Trophoblast cell (in vitro differentiated cells and primary cell): ENCODE measurements around the gene CSE1L.

Experiments used
- DNase-seq, 2 donors: peaks; one replicate each; pipeline ENCODE4 v3.0.0-alpha.2; 2016
- H2AFZ ChIP-seq: 2 replicates; pipeline ENCODE4 v1.6.1; 2013; ENCODE audit warnings: low read length, moderate library complexity, mild to moderate bottlenecking; ENCODE audit not compliant: insufficient read depth, poor library complexity
- H2AK5ac ChIP-seq: 2 replicates; pipeline ENCODE4 v1.6.1; 2013; ENCODE audit warnings: mild to moderate bottlenecking, low read length
- H2BK120ac ChIP-seq: 2 replicates; pipeline ENCODE4 v1.6.1; 2013; ENCODE audit warnings: low read length, mild to moderate bottlenecking, moderate library complexity; ENCODE audit not compliant: insufficient read depth, poor library complexity
- H2BK12ac ChIP-seq: 2 replicates; pipeline ENCODE4 v1.6.1; 2013; ENCODE audit warnings: mild to moderate bottlenecking, low read length, moderate library complexity
- H2BK5ac ChIP-seq: 2 replicates; pipeline ENCODE4 v1.6.1; 2013; ENCODE audit warnings: low read length, low read depth, moderate library complexity, mild to moderate bottlenecking; ENCODE audit not compliant: poor library complexity
- H3K14ac ChIP-seq: 2 replicates; pipeline ENCODE4 v1.6.1; 2013; ENCODE audit warnings: mild to moderate bottlenecking, low read length
- H3K18ac ChIP-seq: 2 replicates; pipeline ENCODE4 v1.6.1; 2013; ENCODE audit warnings: mild to moderate bottlenecking, low read length
- H3K23ac ChIP-seq: 2 replicates; pipeline ENCODE4 v1.6.1; 2013; ENCODE audit warnings: low read length
- H3K27ac ChIP-seq: 2 replicates; pipeline ENCODE4 v1.5.1; 2013; ENCODE audit warnings: low read depth, mild to moderate bottlenecking, inconsistent platforms, low read length, moderate library complexity
- H3K27me3 ChIP-seq: 2 replicates; pipeline ENCODE4 v1.6.1; 2013; ENCODE audit warnings: inconsistent platforms, mild to moderate bottlenecking, low read length, moderate library complexity; ENCODE audit not compliant: insufficient read depth
- H3K36me3 ChIP-seq, 2 experiments: 1 replicate in 1 of 2; 2 replicates in 1 of 2; pipeline ENCODE4 v1.6.1; 2013; ENCODE audit warnings: low read length in 2 of 2, mild to moderate bottlenecking in 2 of 2, moderate library complexity in 1 of 2; ENCODE audit not compliant: insufficient read depth in 2 of 2, control insufficient read depth in 1 of 2
- H3K4ac ChIP-seq: 2 replicates; pipeline ENCODE4 v1.6.1; 2013; ENCODE audit warnings: low read depth, mild to moderate bottlenecking, low read length, moderate library complexity
- H3K4me1 ChIP-seq, 2 experiments: 1 replicate in 1 of 2; 2 replicates in 1 of 2; pipeline ENCODE4 v1.6.1; 2013; ENCODE audit warnings: low read length in 2 of 2, mild to moderate bottlenecking in 2 of 2, moderate library complexity in 1 of 2; ENCODE audit not compliant: insufficient read depth in 2 of 2, control insufficient read depth in 1 of 2
- H3K4me2 ChIP-seq: 2 replicates; pipeline ENCODE4 v1.6.1; 2013; ENCODE audit warnings: inconsistent platforms, mild to moderate bottlenecking, low read length, moderate library complexity
- H3K4me3 ChIP-seq: 2 replicates; pipeline ENCODE4 v1.5.1; 2013; ENCODE audit warnings: mild to moderate bottlenecking, low read depth, low read length, inconsistent platforms
- H3K79me1 ChIP-seq: one replicate; pipeline ENCODE4 v1.6.1; 2013; ENCODE audit warnings: low read length
- H3K79me2 ChIP-seq: 2 replicates; pipeline ENCODE4 v1.6.1; 2013; ENCODE audit warnings: low read length, mild to moderate bottlenecking; ENCODE audit not compliant: control insufficient read depth, insufficient read depth, poor library complexity
- H3K9ac ChIP-seq: 2 replicates; pipeline ENCODE4 v1.6.1; 2013; ENCODE audit warnings: mild to moderate bottlenecking, low read length
- H3K9me3 ChIP-seq: 2 replicates; pipeline ENCODE4 v1.6.1; 2013; ENCODE audit warnings: low read depth, mild to moderate bottlenecking, control low read depth, inconsistent platforms, low read length; ENCODE audit not compliant: insufficient read depth
- H4K12ac ChIP-seq: 2 replicates; pipeline ENCODE4 v1.6.1; 2013; ENCODE audit warnings: low read depth, mild to moderate bottlenecking, low read length, moderate library complexity
- H4K8ac ChIP-seq: 2 replicates; pipeline ENCODE4 v1.6.1; 2013; ENCODE audit warnings: low read depth, mild to moderate bottlenecking, low read length, moderate library complexity
- H4K91ac ChIP-seq: one replicate; pipeline ENCODE4 v1.6.1; 2013; ENCODE audit warnings: low read depth, mild to moderate bottlenecking, low read length, moderate library complexity
- WGBS: extraction: QIAGEN DNeasy Blood & Tissue Kit; methylation state at CpG from one replicate; pipeline ENCODE4 v1.1.7; 2013; ENCODE audit warnings: missing lambda C conversion rate; ENCODE audit not compliant: insufficient read length, insufficient coverage; ENCODE audit errors: extremely low coverage; 5-methylcytosine and 5-hydroxymethylcytosine counted together

CSE1L gene

GRCh38 chr20:49119988-49120387, 73.9 kb downstream of the CSE1L start:
- H4K8ac ChIP-seq: no peak overlapping the region
- no peak overlapping the region for H3K4me3 ChIP-seq
- no CpG with 5 or more reads among the region's 7 CpGs for WGBS
- no peaks in the 10 kb centered on the region for H3K79me2 ChIP-seq
- H4K12ac ChIP-seq: no peak overlapping the region
- H3K18ac ChIP-seq: no peak overlapping the region
- H3K9ac ChIP-seq: no peak overlapping the region
- H2BK12ac ChIP-seq: no peak overlapping the region
- DNase-seq: no peak
- no peak overlapping the region for H2BK120ac ChIP-seq
- no peak overlapping the region for H2AFZ ChIP-seq
- no peak overlapping the region for H3K4ac ChIP-seq
- no peak overlapping the region for H2AK5ac ChIP-seq
- H3K36me3 ChIP-seq: peaks cover 43 to 67% of the 10 kb centered on the region in 2 experiments
- no peak overlapping the region for H3K23ac ChIP-seq
- no peak overlapping the region for H2BK5ac ChIP-seq
- no peaks in the 10 kb centered on the region for H3K27me3 ChIP-seq
- no peaks in the 10 kb centered on the region for H3K4me1 ChIP-seq
- peaks cover 1% of the 10 kb centered on the region for H3K9me3 ChIP-seq
- H3K4me2 ChIP-seq: no peak overlapping the region
- H3K27ac ChIP-seq: no peak overlapping the region
- no peak overlapping the region for H4K91ac ChIP-seq
- H3K79me1 ChIP-seq: no peaks in the 10 kb centered on the region
- no peak overlapping the region for H3K14ac ChIP-seq

DNA sequence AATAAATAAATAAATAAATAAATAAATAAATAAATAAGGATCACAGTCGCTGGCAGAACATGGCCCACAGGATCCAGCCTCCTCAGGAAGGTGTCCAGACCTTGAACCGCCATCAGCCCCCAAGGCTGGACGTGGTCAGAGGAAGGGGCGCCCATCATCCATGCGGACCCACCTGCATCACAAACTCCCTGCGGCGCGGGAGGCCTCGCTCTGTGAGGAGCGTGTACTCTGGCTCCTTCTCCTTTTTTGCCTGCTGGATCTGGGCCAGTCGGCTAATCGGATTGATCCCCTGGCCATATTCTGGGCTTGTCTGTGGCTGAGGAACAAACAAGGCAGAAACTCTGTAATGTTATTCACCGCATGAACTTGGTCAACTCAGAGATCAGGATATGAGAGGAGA, 76.8 kb downstream of the CSE1L start:
- Histone ChIP-seq H2BK12ac (no peak overlapping the region), H4K8ac (no peak overlapping the region), H3K9me3 (peaks cover 1% of the 10 kb centered on the region), H3K9ac (no peak overlapping the region), H3K14ac (no peak overlapping the region), H4K91ac (no peak overlapping the region), H4K12ac (no peak overlapping the region), H3K4me1 (no peaks in the 10 kb centered on the region), H2BK120ac (no peak overlapping the region), H3K23ac (no peak overlapping the region), H3K18ac (no peak overlapping the region), H3K27me3 (no peaks in the 10 kb centered on the region), H3K36me3 (peaks cover 33 to 49% of the 10 kb centered on the region in 2 experiments), H2AK5ac (no peak overlapping the region), H2AFZ (no peak overlapping the region), H3K27ac (no peak overlapping the region), H2BK5ac (no peak overlapping the region), H3K4me3 (no peak overlapping the region), H3K79me1 (no peaks in the 10 kb centered on the region), H3K79me2 (no peaks in the 10 kb centered on the region), H3K4ac (no peak overlapping the region), H3K4me2 (no peak overlapping the region)
- no CpG with 5 or more reads among the region's 13 CpGs for WGBS
- DNase-seq: no peak

GRCh38 chr20:49123982-49124381, 77.9 kb downstream of the CSE1L start:
- H2BK120ac ChIP-seq: no peak overlapping the region
- no peak overlapping the region for H4K8ac ChIP-seq
- no peak overlapping the region for H2AK5ac ChIP-seq
- H3K4me1 ChIP-seq: no peaks in the 10 kb centered on the region
- H2AFZ ChIP-seq: no peak overlapping the region
- no CpG with 5 or more reads among the region's 10 CpGs for WGBS
- H3K79me1 ChIP-seq: no peaks in the 10 kb centered on the region
- no peak overlapping the region for H4K12ac ChIP-seq
- H3K4me2 ChIP-seq: no peak overlapping the region
- H3K79me2 ChIP-seq: no peaks in the 10 kb centered on the region
- no peak overlapping the region for H3K4me3 ChIP-seq
- H3K9me3 ChIP-seq: peaks cover 1% of the 10 kb centered on the region
- no peak overlapping the region for H3K18ac ChIP-seq
- H4K91ac ChIP-seq: no peak overlapping the region
- H2BK5ac ChIP-seq: no peak overlapping the region
- H3K36me3 ChIP-seq: peaks cover 30 to 43% of the 10 kb centered on the region in 2 experiments
- no peak overlapping the region for H3K14ac ChIP-seq
- no peak overlapping the region for H2BK12ac ChIP-seq
- H3K23ac ChIP-seq: no peak overlapping the region
- no peak overlapping the region for H3K4ac ChIP-seq
- no peak overlapping the region for H3K9ac ChIP-seq
- no peak for DNase-seq
- no peaks in the 10 kb centered on the region for H3K27me3 ChIP-seq
- no peak overlapping the region for H3K27ac ChIP-seq

DNA sequence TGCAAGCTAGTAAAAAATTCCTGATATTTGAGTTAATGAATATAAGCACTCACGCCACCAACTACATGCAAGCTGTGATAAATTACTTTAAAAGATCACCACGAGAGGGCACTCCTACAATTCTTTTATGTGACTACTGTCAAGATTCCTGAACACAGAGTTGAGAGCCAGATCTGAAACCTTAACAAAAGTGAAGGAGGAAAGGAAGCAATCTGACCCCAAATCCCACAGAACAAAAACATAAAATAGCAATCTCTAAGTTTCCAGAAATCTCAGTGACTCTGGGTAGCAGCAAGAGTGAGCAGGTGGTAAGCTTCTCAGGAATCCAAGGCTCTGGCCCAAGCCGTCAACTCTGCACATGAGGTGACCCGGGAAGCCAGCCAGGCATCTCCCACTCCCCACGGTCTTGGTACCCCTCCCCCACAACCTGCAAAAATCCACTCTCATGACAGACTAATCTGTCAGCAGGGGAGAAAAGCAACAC, 86.9 kb downstream of the CSE1L start:
- Histone ChIP-seq H2BK120ac (no peak overlapping the region), H2AK5ac (no peak overlapping the region), H3K9me3 (peaks cover 2% of the 10 kb centered on the region), H3K4me1 (no peaks in the 10 kb centered on the region), H3K36me3 (peaks cover 15 to 19% of the 10 kb centered on the region in 2 experiments), H3K27ac (no peak overlapping the region), H3K14ac (no peak overlapping the region), H3K4me3 (no peak overlapping the region), H3K27me3 (no peaks in the 10 kb centered on the region), H4K8ac (no peak overlapping the region), H2BK12ac (no peak overlapping the region), H3K4me2 (no peak overlapping the region), H4K91ac (no peak overlapping the region), H3K23ac (no peak overlapping the region), H4K12ac (no peak overlapping the region), H2BK5ac (no peak overlapping the region), H3K79me2 (no peaks in the 10 kb centered on the region), H3K79me1 (no peaks in the 10 kb centered on the region), H3K9ac (peak overlapping the region; percentile 20), H2AFZ (no peak overlapping the region), H3K18ac (no peak overlapping the region), H3K4ac (no peak overlapping the region)
- WGBS: no CpG with 5 or more reads among the region's 5 CpGs
- peak; percentile 21 to 85 for DNase-seq
